ENCODE measurements around the gene MAPK6.

DNA sequence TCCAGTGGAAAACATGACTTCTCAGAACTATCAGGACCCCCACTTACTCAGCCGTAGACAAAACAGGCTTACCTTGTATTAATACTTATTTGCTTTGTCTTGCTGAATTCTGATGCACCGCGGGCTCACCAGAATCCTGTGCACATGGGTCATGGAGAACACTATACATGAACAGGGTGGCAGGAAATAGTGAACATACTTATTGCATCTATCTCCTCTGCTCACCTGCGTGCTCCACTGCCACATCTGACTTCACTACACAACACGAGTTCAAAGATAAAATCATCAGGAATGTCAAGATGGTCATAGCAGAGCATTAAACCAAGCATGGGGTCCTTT lies 10.7 kb upstream of the MAPK6 start:
- TF ChIP-seq, protein P1, sequence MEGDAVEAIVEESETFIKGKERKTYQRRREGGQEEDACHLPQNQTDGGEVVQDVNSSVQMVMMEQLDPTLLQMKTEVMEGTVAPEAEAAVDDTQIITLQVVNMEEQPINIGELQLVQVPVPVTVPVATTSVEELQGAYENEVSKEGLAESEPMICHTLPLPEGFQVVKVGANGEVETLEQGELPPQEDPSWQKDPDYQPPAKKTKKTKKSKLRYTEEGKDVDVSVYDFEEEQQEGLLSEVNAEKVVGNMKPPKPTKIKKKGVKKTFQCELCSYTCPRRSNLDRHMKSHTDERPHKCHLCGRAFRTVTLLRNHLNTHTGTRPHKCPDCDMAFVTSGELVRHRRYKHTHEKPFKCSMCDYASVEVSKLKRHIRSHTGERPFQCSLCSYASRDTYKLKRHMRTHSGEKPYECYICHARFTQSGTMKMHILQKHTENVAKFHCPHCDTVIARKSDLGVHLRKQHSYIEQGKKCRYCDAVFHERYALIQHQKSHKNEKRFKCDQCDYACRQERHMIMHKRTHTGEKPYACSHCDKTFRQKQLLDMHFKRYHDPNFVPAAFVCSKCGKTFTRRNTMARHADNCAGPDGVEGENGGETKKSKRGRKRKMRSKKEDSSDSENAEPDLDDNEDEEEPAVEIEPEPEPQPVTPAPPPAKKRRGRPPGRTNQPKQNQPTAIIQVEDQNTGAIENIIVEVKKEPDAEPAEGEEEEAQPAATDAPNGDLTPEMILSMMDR (IDR thresholded peaks at IDR 0.05), result no peak
- no peak for TF ChIP-seq POLR2A (IDR thresholded peaks at IDR 0.05)
